ENCODE measurements around the gene BCAS4.

DNA sequence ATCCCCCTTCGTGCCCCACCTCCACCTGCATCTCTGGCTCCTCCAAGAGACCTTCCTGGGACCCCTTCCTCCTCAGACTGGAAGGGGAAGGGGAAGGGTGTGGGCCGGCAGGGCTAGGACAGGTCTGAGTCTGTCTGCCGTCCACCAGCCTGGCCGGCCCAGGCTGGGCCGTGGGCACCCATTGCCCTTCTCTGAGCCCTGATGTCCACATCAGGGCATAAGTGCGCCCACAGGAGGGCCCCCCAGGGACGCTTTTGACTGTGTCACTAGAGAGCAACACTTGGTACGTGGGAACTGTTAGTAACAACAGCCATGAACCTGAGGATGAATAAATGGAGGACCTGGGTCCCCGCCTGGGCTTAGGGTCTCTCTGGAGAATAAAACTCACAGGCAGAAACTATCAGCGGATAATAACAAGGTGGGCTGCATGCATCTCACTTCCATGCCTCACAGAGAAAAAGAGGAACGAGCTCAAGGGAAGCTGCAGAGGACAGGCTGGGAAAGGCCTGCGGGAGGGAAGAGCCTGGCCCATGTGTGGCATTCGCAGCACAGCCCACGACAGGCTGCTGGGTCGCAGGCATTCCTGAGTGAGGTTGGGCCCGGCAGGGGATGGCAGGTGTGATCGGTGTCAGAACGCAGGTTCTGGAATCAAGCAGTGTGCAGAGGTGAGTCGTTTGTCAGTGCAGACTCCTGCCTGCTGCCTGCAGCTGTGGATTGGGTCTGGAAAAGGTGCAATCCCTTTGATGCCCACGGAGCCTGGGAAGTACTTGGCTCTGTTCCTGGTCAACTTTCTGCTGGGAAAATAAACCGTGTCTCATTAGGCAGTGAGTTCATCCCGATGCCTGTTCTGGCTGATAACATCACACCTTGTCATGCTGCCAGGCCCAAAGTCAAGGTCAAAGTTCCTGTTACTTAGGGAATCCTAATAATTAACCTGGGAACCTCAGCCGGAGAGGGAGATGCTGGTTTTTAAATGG lies 60.9 kb downstream of the BCAS4 start:
- TF ChIP-seq CTCF (IDR thresholded peaks at IDR 0.05; ENCODE audit: insufficient read depth, low read depth, low read length) (no peak), EZH2 (IDR thresholded peaks at IDR 0.05; ENCODE audit: insufficient read depth, low read length) (no peak)
